Measurements from ENCODE around the gene LPCAT1.

LPCAT1 gene

DNA sequence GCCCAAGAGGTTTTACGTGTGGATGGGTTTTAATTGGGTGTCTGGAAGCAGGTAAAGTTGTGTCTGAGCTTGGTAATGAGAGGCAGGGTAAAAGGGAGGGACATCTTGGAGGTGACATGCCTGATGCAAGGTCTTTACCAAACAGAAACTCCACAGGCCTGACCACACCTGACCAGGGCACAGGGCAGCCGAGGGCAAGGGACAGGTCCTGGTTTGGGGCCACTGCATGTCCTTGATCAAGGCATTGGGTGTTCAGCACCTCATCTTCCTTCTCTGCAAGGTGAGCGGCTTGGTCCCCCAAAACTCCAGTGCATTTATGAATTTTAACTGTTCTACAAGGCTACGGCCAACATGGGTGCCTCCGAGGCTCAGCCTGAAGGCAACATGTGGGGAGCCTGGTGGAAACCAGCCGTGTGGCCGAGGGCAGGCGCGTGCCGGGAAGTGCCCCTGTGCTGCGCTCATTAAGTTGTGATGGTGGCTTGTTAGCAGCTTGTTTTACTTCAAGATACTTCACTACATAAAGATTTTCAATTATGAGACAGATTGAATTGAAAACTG is 30.7 kb upstream of the LPCAT1 start:
- no peak for DNase-seq

DNA sequence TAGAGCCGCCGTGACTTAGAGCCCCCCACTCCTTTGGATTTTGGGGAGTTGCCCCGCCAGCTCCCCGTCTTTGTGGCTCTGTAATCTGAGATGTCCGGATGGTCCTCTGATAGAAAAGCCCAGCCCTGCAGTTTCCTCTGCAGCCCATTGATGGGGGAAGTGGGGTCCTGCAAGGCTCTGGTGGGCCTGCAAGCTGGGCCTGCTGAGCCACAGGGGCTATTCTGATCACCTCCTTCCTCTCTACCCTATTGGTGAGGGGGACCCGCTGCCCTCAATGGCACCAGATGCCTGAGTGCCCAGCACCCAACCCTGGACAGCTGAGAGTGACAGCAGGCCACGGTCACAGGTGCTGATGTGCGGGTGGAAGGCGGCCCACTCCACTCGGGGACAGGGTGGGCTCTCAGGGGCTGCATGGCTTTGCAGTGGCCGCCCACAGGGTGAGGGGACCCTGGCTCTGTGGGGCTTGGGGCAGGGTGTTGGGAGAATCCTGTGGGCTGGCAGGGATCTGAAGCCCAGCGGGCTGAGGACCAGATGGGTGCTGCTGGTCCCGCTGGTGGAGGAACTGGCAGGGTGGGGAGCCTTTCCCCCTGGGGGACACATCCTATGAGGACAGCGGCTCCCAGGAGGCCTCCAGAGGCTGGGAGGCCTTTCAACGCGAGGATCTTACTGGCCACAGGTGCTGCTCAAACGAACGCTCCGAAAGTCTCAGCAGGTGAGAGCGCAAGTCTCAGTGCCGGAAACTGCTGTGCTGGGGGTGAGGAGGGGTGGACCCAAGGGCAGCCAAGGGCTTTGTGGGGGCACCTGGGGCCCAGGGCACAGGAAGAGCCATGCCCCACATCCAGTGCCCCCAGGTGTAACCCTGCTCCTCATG is 30.0 kb upstream of the LPCAT1 start:
- no peak for DNase-seq

DNA sequence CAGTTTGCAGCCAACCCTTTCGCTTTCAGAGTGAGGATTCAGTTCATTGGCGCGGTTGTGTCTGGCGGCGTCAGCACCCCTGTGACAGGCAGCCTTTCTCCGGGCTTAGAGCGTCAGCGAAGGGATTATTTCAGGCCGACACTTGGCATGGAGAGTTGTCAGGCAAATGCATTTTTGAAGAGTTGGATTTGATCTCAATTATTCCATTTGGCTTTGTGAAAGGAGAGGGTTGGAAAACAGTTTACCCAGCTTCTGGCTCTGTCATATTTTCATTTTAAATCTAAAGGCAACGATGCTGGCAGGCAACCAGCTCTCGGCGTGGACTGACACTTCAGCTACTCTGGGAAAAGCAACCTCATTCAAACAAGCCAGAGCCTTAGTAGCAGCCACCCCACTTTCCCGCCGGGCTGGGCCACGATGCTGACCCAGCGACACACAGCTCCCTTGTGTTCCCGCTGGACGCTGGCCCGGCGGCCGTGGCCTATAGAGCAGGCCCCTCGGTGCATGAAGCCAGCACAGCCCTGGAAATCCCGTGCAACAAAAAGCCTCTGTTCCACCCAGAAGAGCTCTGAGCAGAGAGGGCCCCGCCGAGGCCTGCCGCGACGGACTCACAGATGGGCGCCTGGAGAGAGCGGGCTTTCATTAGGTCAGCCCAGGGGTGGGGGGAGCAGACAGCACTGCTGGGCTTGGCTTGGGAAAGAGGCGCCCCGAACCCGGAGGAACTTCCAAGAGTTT is 28.9 kb upstream of the LPCAT1 start:
- no peak for DNase-seq

DNA sequence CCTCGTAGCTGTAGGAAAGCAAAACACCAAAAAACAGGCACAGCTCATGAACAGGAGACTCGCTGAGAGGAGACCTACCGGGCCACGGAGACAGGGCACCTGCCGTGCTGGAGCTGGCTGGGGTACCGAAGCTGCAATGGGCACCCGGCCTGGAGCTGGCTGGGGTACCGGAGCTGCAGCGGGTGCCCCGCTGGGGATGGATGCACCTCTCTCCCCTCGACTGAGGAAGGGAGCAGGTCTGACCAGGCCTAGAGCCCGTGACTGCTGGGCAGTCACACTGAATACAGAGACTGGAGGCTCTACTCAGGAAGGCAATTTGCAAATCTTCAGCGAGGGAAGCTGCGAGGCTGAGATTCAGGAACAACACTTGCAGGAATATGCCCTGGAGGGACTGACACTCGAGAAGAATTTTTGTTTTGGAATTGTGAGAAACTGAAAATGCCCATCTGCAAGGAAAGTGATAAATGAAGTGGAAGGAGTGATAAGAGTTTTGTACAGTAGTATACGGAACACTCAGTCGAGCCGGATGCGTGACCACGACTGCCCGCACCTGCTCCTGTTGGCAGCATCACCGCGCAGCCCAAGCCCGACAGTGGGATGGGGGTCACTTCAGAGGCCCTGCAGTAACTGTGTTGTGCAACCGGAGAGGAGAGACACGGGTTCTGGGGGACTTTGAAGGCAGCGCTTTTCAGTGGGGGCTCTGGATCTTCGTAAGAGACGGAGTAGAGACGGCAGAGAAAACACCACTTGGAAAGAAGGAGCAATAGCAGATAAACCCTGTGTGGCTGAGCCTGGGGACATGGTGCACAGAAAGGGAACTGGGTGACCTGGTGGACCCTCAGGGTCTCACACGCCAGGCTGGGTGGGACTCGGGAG is 27.9 kb upstream of the LPCAT1 start:
- DNase-seq: no peak

DNA sequence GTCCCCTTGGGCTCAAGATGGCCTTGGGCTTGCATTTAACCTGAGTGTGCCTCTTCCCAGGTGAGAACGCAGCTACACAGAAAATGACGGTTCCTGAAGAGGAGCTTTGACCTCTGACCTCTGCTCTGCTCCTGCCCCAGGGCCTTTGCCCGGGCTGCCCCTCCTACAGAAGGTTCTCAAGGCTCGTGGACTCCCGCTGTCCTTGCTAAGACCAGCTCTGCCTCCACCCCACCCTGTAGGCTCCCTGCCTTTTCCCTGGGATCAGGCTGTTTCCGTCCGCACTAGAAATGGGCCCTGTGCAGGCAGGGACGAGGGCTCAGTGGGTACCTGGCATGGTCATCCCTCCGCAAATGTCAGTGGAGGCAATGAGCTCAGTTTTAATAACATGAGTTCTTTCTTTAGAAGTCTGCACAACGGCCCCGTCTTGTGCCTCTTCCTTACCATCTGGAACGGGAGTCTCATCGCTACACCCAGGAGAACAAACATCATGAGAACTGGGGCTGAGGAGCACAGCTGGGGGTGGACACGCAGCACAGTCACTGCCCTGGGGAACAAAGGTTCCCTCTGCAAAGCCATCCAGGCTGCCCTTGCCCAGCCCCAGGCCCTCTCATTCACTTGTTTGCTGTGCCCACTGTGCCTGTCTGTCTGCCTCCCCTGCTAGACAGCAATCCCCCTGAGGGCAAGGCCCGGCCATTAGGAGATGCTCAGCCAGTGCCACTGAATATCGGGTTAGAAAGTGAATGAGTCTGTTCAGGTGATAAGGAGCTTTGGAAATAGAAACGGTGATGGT is 26.7 kb upstream of the LPCAT1 start:
- no peak for DNase-seq

DNA sequence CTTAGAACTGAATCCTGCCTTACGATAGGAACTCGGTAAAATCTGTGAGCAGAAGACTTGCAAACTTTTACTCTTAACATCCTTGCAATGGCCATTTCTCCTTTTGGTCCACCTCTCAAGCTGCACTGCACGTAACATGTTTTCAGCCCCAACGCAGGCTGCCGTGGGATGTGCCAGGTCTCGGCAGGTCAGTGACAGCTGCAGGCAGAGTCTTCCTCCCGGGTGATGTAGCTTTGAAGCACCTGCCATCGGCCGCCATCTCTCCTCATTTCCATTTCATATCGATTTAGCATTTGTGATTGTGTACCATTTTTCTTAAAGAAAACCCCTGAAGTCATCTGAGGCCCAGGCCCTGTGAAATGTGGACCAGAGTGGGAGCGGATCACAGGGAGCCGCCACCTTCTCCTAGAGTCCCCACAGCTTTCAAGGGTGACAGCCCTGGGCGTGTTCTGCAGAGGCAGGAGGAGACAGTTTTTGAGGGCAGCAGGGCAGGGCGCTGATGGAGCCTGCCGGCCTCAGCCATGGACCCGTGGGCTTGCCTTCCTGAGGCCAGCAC is 25.8 kb upstream of the LPCAT1 start:
- no peak for DNase-seq

DNA sequence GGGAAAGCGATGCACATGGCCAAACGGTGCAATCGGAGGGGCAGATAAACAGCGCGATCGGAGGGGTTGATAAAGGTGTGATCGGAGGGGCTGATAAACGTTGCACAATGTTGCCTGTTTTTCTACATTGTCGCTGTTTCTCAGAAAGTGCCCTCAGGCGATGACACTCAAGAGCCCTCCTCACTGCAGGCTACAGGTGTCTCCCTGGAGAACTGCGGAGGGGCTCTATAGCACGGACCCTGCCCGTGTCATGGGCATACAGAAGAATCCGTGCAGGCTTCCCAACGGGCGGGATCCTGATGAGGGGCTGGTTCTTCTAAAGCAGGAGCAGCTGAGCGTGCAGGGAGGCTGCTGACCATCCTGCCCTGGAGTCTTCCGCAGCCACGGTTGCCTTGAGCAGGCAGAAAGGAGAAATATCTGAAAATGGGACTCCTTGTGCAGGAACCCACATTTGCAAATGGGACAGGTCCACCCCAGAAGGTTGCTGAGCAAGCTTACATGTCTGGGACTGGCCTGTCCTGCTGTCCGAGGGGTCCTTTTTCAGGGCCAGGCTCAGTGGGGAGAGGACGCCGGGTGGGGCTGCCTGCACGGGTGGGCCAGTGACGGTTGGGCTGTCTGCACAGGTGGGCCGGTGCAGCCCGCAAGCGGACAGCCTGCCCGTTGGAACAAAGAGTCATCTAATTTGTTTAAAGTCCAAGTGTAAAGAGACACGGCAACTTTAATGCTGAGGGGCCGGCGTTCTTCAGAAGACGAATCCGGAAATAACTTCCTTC is 25.1 kb upstream of the LPCAT1 start:
- no peak for DNase-seq

DNA sequence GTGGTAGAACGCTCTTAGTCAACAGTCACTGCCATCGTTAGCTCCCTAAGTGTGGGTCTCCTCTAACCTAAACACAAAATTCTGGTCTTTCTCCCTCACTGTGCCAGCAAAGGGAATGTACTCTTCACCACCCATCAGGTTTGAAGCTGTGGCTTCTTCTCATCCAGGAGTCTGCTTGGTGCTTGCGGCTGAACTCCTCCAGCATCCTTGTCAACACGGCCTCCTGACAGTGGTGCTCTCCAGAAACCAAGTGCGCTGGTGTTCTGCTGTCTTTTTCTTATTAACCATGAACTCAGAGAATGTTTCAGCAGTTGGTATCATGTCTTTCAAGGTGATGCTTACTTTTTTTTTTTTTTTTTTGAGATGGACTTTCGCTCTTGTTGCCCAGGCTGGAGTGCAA is 23.9 kb upstream of the LPCAT1 start:
- no peak for DNase-seq

DNA sequence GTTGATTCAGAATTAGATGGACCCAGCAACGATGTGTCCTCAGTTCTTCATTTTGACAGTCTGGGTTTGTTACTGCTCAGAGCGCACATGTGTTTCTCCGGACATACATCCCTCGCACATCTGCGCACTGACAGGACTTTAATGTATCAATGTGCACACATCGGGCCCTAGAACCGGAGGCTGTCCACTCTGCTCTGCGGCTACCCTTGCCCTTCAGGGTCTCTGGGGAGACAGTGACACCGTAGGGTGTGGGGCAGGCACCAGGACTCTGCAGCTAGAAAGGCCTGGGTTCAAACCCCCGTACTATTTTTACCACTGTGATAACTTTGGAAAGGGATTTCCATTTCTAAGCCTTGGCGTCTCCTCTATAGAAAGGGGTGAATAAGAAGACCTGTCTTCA is 23.5 kb upstream of the LPCAT1 start:
- DNase-seq: no peak

DNA sequence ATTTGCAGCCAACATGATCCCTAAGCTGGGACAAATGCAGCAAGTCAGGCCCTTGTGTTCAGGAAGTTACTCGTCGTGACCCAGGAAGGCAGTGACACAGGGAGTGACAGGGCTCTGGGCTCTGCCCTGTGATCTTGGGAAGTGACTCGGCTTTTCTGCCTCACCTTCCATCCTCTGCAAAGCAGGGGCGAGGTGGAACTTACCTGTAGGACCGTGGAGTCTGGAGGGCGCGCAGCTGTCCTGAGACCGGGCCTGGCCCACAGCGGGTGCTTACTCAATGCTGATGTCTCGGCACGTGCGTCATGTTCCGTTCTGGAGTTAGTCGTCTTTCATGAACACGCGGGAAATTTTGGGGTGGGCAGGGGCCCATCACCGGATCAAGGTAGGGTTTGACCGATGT is 22.8 kb upstream of the LPCAT1 start:
- DNase-seq: no peak

DNA sequence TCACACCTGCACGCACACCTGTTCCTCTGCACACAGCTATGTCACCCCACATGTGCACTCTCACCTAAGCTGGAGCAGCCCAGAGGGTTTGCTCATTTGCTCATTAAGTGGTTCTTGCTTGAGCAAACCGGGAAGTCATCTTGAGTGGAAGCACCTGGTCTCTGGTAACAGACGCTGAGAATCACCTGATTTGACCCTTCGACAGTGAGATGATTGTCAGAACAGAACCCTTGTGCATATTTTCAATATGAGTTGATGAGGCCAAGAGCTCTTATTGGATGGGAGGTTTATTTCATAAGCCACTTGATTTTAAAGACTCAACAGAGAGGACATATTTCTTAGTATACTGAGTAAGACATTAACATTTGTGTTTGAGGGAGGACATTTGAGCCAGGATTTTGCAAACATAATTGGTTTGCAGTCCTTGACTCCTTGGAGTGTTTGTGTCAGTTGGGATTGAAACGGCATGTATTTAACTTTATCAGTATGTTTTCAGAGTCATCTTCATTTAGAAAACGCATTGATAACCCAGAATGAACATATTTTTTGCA is 22.1 kb upstream of the LPCAT1 start:
- DNase-seq: no peak

DNA sequence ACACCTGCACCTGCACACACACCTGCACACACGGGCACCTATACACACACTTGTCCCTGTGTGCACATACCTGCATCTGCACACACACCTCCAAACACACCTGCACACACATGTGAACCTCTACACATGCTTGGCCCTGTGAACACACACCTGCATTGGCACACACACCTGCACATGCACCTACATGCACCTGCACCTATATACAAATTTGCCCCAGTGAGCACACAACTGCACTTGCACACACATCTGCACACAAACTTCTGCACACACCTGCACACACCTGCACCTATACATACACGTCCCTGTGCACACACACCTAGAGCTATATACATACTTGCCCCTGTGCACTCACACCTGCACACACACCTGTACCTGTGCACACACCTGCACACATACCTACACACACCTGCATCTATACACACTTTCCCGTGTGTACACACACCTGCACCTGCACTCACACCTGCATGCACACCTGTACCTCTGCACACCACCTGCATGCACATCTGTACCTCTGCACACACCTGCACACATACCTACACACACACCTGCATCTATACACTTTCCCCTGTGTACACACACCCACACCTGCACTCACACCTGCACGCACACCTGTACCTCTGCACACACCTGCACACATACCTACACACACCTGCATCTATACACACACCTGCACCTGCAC is 21.5 kb upstream of the LPCAT1 start:
- no peak for DNase-seq

DNA sequence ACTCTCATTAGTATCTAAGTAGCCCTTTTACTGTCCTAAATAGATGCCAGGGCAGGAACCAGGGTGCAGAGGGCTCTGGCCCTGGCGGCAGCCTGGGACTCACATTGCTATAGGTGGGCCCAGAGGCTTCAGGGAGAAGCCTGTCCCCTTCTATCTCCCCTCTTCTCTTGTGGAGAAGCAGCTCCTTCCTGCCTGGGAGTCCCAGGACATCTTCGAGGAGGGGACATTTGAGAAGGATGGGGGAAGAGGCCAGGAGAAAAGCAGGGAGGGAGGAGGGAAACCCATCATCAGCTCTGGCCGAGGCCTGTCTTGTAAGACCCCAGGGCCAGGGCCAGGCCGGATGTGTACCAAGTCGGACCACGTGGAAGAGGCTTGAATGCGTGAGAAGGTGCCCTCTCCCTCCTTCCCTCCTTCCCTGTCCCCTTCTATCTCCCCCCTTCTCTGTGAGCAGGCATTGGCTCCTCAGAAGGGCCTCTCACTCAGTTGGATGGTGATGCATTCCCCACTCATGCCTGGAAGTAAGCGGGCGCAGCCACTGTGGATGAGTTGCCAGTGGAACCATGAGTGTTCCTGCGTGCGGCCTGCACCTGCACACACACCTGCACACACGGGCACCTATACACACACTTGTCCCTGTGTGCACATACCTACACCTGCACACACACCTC is 20.7 kb upstream of the LPCAT1 start:
- no peak for DNase-seq

DNA sequence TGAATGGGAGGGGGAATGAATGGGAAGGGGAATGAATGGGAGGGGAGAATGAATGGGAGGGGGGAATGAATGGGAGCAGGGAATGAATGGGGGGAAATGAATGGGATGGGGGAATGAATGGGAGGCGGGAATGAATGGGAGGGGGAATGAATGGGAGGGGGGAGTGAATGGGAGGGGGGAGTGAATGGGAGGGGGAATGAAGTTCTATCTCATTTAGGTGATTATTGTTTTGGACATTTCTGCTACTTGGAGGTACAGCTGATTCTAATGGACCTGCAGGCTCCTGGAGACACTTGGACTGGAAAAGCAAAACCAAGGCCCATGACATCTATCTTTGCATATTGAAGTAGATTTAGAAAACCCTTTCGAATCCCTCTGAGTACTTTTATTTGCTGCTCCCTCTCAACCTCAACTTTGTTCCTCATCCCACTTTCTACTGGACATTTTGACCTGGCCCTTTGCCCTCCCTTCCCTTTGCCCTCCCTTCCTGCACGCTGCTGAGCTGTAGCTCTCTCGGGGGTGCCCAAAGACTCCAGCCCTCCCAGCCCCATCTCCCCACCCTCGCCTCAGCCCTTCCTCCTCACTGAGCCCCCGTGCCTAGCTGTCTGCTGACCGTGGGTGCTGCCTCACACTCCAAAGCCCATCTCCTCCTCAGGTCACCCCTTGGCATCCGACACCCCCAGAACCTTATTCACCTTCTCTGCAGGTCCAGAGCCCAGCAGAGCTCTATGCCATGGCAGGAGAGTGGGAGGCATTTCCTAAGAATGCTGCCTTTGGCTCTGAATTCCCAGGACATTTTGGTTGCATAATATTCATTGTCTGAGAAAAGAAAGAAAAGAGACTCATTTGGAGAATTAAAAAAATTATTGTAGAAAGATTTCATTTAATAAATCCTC is 19.9 kb upstream of the LPCAT1 start:
- DNase-seq: no peak

DNA sequence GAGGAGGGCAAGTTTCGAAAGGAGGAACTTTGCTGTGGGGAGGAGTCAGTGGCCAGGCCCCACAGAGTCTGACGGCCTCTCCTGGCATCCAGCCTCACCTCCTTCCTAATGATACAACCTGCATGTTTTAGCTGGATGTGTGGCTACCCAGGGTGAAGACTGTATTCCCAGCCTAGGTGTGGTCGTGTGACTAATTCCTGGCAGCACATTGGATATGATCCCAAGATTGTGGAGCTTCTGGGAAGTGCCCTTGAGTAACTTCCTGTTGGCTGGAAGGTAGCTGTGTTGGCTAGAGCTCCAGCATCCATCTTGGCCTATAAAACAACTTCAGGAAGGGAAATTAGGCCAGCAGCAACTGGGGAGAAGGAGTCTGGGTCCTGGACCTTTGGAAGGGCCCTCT is 19.0 kb upstream of the LPCAT1 start:
- no peak for DNase-seq

DNA sequence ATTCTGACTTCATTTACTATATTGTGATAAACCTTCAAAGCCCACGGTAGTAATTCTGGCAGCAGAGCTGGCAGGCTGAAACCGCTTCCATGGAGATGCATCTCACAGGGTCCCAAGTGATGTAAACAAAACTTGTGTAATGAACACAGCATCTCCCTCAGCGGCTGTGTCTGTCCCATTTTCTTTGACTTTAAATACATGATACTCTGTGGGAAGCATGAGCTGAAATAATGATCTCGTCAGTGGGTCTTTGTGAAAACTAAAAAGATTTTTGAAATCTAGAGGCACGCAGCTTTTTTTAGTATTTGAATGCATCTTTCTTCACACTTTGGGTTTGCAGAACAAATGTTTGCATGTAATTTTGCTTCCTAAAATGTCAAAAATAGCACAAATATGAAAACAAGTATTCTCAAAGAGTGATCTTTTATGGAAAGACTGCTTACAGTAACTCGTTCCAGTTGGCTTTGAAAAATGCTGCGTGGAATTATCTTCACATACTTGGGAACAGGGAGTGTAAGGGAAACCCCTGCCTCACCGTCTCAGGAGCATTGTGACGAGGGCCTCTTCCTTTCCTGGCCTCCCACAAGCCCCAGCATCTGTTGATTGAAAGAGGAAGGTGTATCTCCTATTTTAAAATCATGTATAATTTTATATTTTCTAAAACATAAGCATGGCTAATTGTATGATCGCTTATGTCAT is 18.1 kb upstream of the LPCAT1 start:
- no peak for DNase-seq

DNA sequence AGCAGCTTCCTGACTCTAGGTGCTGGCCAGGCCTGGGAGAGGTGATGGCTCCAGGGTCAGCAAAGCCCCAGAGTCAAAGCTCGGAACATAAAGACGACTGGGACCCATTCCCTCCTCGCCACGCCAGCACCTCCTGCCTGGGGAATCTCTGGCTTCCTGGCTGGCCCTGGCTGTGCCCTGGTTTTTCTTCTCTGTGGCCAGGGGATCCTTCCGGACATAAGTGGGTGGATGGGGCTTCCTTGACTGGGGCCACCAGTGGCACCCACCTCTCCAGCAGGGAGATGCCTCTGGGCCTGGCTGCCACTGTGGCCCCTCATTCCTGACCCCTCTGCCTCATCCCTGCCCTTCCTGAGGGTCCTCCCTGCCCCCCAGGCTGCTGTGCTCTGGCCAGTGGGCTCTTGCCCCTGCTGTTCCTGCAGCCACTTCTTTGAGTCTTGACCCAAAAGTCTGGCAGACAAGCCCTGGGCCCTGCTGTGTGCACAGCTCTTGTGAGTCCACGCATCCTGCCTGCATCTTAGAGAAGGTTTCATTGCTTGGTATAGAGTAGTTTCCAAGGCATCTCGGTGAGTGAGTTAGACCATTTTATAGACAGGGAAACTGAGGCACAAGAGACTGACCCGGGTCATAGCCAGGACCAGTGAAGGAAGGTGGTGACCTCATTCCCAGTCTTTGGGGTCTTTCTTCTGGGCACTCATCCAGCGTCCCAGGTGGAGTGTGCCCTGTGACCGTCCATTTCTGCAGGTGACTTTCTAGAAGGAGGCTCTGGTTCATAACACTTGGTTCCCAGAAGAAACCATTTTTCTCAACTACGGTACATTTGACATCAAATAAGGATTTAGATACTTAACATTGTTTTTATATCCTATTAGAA is 17.3 kb upstream of the LPCAT1 start:
- DNase-seq: no peak
